ENCODE measurements around the gene FLNB. TPM values are rescaled to one million over a fixed set of nuclear protein-coding genes. Genes with fewer than 3 reads are reported as not detected.

Gene FLNB
- polyA plus RNA-seq, 1 of the 3 experiments (the other 2 are of a cell fraction), result 127 TPM

GRCh38 chr3:57973715-57974477 is 34.3 kb upstream of the FLNB start (continued):
- no peak for TF ChIP-seq POLR2AphosphoS5 (IDR thresholded peaks at IDR 0.05; ENCODE audit: low read depth, low read length)
- TF ChIP-seq MXI1 (IDR thresholded peaks at IDR 0.05; ENCODE audit: low read depth, low read length), result no peak
- TF ChIP-seq SMC3 (IDR thresholded peaks at IDR 0.05; ENCODE audit: low read depth, low read length), result no peak
- no peak for TF ChIP-seq NRF1 (IDR thresholded peaks at IDR 0.05; ENCODE audit: low read depth, low read length)
- TF ChIP-seq ZBTB33 (IDR thresholded peaks at IDR 0.05; ENCODE audit: borderline replicate concordance, low read depth), result no peak
- TF ChIP-seq CTCF (IDR thresholded peaks at IDR 0.05), result no peak

GRCh38 chr3:57974796-57975388 is 33.3 kb upstream of the FLNB start:
- Histone ChIP-seq H3K4me2 (peak overlapping the region; percentile 21; the same call in 1 of the 2 replicates), H3K27ac (ENCODE audit: low read depth in 2 of 2, low read length in 1 of 2) (peak overlapping the region; percentile 66 to 88), H3K9me3 (no peaks in the 10 kb centered on the region), H3K4me1 (ENCODE audit: control insufficient read depth in 1 of 2, insufficient read depth in 2 of 2, low read depth in 1 of 2, low read length in 1 of 2) (peaks cover 17 to 41% of the 10 kb centered on the region in 2 experiments), H3K4me3 (ENCODE audit: low read depth in 2 of 2, low read length in 1 of 2) (no peak overlapping the region), H4K20me1 (ENCODE audit: insufficient read depth) (no peaks in the 10 kb centered on the region), H3K27me3 (ENCODE audit: insufficient read depth) (no peaks in the 10 kb centered on the region), H3K9me2 (no peaks in the 10 kb centered on the region), H2AFZ (ENCODE audit: low read depth) (peak overlapping the region; percentile 2; the same call in 1 of the 2 replicates), H3K36me3 (replicated peaks in 1 of 2; ENCODE audit: control insufficient read depth in 1 of 2, insufficient read depth in 2 of 2, low read length in 1 of 2) (no peaks in the 10 kb centered on the region), H3K9ac (peak overlapping the region; percentile 32; the same call in 1 of the 2 replicates), H3K79me2 (ENCODE audit: insufficient read depth) (no peaks in the 10 kb centered on the region), H3F3A (replicated peaks; ENCODE audit: insufficient read depth) (peaks cover 35% of the 10 kb centered on the region)
- DNase-seq, result peak; percentile 28
- ChIA-PET POLR2A (interaction anchor here (0.5 kb wide), 1 partner anchor 228 kb away, joined by 4 read pairs; no protein-coding TSS in a partner anchor), CTCF (interaction anchor here (1.8 kb wide), 1 partner anchor 203 kb away, joined by 5 read pairs; no protein-coding TSS in a partner anchor)
- 41% methylated on average over 6 of the region's 6 CpGs for WGBS (ENCODE audit: low lambda C conversion rate)
- TF ChIP-seq RFX5 (IDR thresholded peaks at IDR 0.05; ENCODE audit: low read length) (no peak), RAD21 (IDR thresholded peaks at IDR 0.05; ENCODE audit: low read length) (no peak), NFIC (IDR thresholded peaks at IDR 0.05; ENCODE audit: borderline replicate concordance) (peak; percentile 89), TAF1 (IDR thresholded peaks at IDR 0.05; ENCODE audit: borderline replicate concordance, low read depth, low read length) (peak; percentile 35; the same call in 1 of the 2 replicates), SMC3 (IDR thresholded peaks at IDR 0.05; ENCODE audit: low read depth, low read length) (no peak), CHD2 (IDR thresholded peaks at IDR 0.05; ENCODE audit: low read length, partially characterized antibody) (no peak), TEAD4 (IDR thresholded peaks at IDR 0.05; ENCODE audit: borderline replicate concordance, insufficient read depth) (peak; percentile 93), RXRA (IDR thresholded peaks at IDR 0.05; ENCODE audit: borderline replicate concordance, low read depth) (peak; percentile 100), FOXJ3 (CRISPR knock-in tag; IDR thresholded peaks at IDR 0.05) (no peak), FOXM1 (IDR thresholded peaks at IDR 0.05; ENCODE audit: low read depth) (peak; percentile 54; the same call in 1 of the 2 replicates), EZH2phosphoT487 (IDR thresholded peaks at IDR 0.05; ENCODE audit: borderline replicate concordance, low read depth) (no peak), JUND (IDR thresholded peaks at IDR 0.05) (peak; percentile 97)
- TF ChIP-seq, protein P1, sequence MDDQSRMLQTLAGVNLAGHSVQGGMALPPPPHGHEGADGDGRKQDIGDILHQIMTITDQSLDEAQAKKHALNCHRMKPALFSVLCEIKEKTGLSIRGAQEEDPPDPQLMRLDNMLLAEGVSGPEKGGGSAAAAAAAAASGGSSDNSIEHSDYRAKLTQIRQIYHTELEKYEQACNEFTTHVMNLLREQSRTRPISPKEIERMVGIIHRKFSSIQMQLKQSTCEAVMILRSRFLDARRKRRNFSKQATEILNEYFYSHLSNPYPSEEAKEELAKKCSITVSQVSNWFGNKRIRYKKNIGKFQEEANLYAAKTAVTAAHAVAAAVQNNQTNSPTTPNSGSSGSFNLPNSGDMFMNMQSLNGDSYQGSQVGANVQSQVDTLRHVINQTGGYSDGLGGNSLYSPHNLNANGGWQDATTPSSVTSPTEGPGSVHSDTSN (IDR thresholded peaks at IDR 0.05), result peak; percentile 85
- TF ChIP-seq, protein P2, sequence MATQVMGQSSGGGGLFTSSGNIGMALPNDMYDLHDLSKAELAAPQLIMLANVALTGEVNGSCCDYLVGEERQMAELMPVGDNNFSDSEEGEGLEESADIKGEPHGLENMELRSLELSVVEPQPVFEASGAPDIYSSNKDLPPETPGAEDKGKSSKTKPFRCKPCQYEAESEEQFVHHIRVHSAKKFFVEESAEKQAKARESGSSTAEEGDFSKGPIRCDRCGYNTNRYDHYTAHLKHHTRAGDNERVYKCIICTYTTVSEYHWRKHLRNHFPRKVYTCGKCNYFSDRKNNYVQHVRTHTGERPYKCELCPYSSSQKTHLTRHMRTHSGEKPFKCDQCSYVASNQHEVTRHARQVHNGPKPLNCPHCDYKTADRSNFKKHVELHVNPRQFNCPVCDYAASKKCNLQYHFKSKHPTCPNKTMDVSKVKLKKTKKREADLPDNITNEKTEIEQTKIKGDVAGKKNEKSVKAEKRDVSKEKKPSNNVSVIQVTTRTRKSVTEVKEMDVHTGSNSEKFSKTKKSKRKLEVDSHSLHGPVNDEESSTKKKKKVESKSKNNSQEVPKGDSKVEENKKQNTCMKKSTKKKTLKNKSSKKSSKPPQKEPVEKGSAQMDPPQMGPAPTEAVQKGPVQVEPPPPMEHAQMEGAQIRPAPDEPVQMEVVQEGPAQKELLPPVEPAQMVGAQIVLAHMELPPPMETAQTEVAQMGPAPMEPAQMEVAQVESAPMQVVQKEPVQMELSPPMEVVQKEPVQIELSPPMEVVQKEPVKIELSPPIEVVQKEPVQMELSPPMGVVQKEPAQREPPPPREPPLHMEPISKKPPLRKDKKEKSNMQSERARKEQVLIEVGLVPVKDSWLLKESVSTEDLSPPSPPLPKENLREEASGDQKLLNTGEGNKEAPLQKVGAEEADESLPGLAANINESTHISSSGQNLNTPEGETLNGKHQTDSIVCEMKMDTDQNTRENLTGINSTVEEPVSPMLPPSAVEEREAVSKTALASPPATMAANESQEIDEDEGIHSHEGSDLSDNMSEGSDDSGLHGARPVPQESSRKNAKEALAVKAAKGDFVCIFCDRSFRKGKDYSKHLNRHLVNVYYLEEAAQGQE (IDR thresholded peaks at IDR 0.05; ENCODE audit: low read depth, low read length), result peak; percentile 73
- TF ChIP-seq, protein P3, sequence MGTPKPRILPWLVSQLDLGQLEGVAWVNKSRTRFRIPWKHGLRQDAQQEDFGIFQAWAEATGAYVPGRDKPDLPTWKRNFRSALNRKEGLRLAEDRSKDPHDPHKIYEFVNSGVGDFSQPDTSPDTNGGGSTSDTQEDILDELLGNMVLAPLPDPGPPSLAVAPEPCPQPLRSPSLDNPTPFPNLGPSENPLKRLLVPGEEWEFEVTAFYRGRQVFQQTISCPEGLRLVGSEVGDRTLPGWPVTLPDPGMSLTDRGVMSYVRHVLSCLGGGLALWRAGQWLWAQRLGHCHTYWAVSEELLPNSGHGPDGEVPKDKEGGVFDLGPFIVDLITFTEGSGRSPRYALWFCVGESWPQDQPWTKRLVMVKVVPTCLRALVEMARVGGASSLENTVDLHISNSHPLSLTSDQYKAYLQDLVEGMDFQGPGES (IDR thresholded peaks at IDR 0.05; ENCODE audit: low read depth, low read length), result no peak

Data from SK-N-SH (cell line).